GM23338 (cell line): ENCODE data around the gene AOPEP. TPM values are rescaled to one million over a fixed set of nuclear protein-coding genes. Genes with fewer than 3 reads are reported as not detected.
A peak's percentile ranks its signal among the peaks of the same experiment; 100 is the strongest.

Source experiments
- ATAC-seq: fragments of 200-7000 bp; cut with Tn5 transposase; 3 replicates; pipeline ENCODE4 v1.9.1; 2020
- DNase-seq: peaks from one replicate; pipeline ENCODE4 v3.0.0-alpha.2; 2015; ENCODE audit warnings: low spot score
- H2AFZ ChIP-seq: fragments of 200-600 bp; sonication (generic); 2 replicates; pipeline ENCODE4 v1.8.0; 2016; ENCODE audit warnings: antibody characterized with exemption, mild to moderate bottlenecking, moderate library complexity
- H3F3A ChIP-seq: fragments of 200-600 bp; sonication (generic); replicated peaks from 2 replicates; pipeline ENCODE4 v1.8.0; 2017; ENCODE audit warnings: antibody characterized with exemption, mixed run types, low read depth
- H3K27ac ChIP-seq: fragments of 200-600 bp; sonication (generic); 2 replicates; pipeline ENCODE4 v1.6.1; 2016; ENCODE audit warnings: low read depth
- H3K27me3 ChIP-seq: fragments of 200-600 bp; sonication (generic); 2 replicates; pipeline ENCODE4 v1.8.0; 2016; ENCODE audit warnings: mild to moderate bottlenecking, mixed run types, moderate library complexity; ENCODE audit not compliant: insufficient read depth
- H3K36me3 ChIP-seq: fragments of 200-600 bp; sonication (generic); 2 replicates; pipeline ENCODE4 v1.8.0; 2016; ENCODE audit warnings: mild to moderate bottlenecking; ENCODE audit not compliant: insufficient read depth
- H3K4me1 ChIP-seq: fragments of 200-600 bp; sonication (generic); 2 replicates; pipeline ENCODE4 v1.8.0; 2016; ENCODE audit warnings: mild to moderate bottlenecking, moderate library complexity; ENCODE audit not compliant: insufficient read depth
- H3K4me2 ChIP-seq: fragments of 200-600 bp; sonication (generic); 2 replicates; pipeline ENCODE4 v1.7.1; 2017; ENCODE audit warnings: mixed run types
- H3K4me3 ChIP-seq: fragments of 200-600 bp; sonication (generic); 2 replicates; pipeline ENCODE4 v1.6.1; 2016; ENCODE audit warnings: mixed run types
- H3K79me2 ChIP-seq: fragments of 200-600 bp; sonication (generic); replicated peaks from 2 replicates; pipeline ENCODE4 v1.8.0; 2017; ENCODE audit warnings: mild to moderate bottlenecking; ENCODE audit not compliant: insufficient read depth
- H3K9me2 ChIP-seq: fragments of 200-600 bp; sonication (generic); 2 replicates; pipeline ENCODE4 v1.8.0; 2017; ENCODE audit not compliant: insufficient read depth
- H4K20me1 ChIP-seq: fragments of 200-600 bp; sonication (generic); replicated peaks from 2 replicates; pipeline ENCODE4 v1.8.0; 2017; ENCODE audit warnings: mild to moderate bottlenecking; ENCODE audit not compliant: insufficient read depth
- H3K27ac Mint-ChIP-seq: 2 replicates; pipeline ENCODE4 v1.8.0; 2020; ENCODE audit warnings: inconsistent platforms, mild to moderate bottlenecking, moderate library complexity, mixed read lengths
- H3K27me3 Mint-ChIP-seq: 3 replicates; pipeline ENCODE4 v1.8.0; 2022; ENCODE audit warnings: low read depth, mild to moderate bottlenecking, moderate library complexity, mixed read lengths, inconsistent platforms; ENCODE audit not compliant: insufficient read depth, poor library complexity
- H3K36me3 Mint-ChIP-seq: 3 replicates; pipeline ENCODE4 v1.8.0; 2021; ENCODE audit warnings: low read depth, mild to moderate bottlenecking, inconsistent platforms, moderate library complexity, mixed read lengths
- H3K4me1 Mint-ChIP-seq: 3 replicates; pipeline ENCODE4 v1.8.0; 2020; ENCODE audit warnings: mild to moderate bottlenecking, inconsistent platforms, mixed read lengths
- H3K4me3 Mint-ChIP-seq: 3 replicates; pipeline ENCODE4 v1.8.0; 2021; ENCODE audit warnings: moderate library complexity, mild to moderate bottlenecking, inconsistent platforms, mixed read lengths
- H3K9me3 Mint-ChIP-seq: 3 replicates; pipeline ENCODE4 v1.8.0; 2020; ENCODE audit warnings: moderate library complexity, mild to moderate bottlenecking, inconsistent platforms, mixed read lengths
- CREB1 ChIP-seq: fragments of 250-450 bp; sonication (Bioruptor Pico); IDR thresholded peaks from 2 replicates; pipeline ENCODE4 v1.5.0; 2020; ENCODE audit warnings: low read depth, mild to moderate bottlenecking, moderate library complexity
- POLR2AphosphoS5 ChIP-seq: IDR thresholded peaks from 2 replicates; pipeline ENCODE4 v1.6.1; 2016; ENCODE audit warnings: antibody characterized with exemption, low read depth
- polyA plus RNA-seq: library from polyadenylated mRNA; unstranded; fragments of >200 nt; fragmentation: Nextera tagmentation; extraction: Ambion mirVana; gene quantifications from 2 replicates; pipeline ENCODE4 v1.2.1, GENCODE V29; 2016
- total RNA-seq: library from RNA; depleted of rRNA; stranded (reverse); fragments of >200 nt; shearing (Covaris generic); gene quantifications from 2 replicates; pipeline ENCODE4 v1.2.3, GENCODE V29; 2014
- TF ChIP-seq, protein P1 (sequence below): fragments of 250-450 bp; sonication (Bioruptor Pico); IDR thresholded peaks from 2 replicates; pipeline ENCODE4 v1.5.0; 2020; ENCODE audit warnings: mild to moderate bottlenecking, moderate library complexity
- TF ChIP-seq, protein P2 (sequence below): IDR thresholded peaks from 2 replicates; pipeline ENCODE4 v1.6.1; 2016; ENCODE audit warnings: antibody characterized with exemption

Gene AOPEP
- total and polyA plus RNA-seq, 2 experiments from 2014 or later = 7.0 to 16.5 TPM

DNA sequence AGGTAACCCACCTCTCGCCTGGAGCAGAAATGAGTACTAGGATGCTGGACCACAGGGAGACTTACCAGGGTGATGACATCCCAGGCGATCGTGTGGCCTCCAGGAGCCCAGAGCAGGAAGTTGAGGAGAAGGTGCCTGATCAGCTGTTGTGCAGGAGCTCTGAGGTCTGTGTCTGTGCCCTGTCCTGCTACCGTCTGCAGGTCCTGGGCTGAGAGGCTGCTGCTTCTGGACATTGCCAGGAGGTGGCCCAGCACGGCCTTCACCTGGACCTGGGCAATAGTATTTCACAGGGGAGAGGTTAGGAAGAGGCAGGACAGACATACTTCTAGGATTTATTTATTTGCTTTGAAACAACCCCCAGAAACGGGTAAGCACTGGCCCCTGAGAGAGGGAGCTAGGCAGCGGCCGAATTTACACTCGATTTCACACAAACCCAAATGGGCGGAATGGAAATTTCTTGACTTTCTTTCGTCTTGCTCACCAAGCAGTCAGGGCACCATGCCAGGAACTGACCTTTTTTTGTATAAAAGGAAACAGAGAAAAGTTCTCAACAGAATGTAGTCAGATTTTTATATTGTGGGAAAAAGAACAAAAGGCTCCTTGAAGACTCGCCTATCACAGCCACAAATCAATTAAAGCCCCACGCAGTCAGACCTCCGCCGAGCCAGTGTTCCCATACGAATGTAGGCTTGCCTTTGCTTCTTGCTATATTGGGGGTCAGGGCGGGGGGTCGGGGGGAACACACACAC is 380.7 kb downstream of the AOPEP start (continued):
- TF ChIP-seq, protein P1, sequence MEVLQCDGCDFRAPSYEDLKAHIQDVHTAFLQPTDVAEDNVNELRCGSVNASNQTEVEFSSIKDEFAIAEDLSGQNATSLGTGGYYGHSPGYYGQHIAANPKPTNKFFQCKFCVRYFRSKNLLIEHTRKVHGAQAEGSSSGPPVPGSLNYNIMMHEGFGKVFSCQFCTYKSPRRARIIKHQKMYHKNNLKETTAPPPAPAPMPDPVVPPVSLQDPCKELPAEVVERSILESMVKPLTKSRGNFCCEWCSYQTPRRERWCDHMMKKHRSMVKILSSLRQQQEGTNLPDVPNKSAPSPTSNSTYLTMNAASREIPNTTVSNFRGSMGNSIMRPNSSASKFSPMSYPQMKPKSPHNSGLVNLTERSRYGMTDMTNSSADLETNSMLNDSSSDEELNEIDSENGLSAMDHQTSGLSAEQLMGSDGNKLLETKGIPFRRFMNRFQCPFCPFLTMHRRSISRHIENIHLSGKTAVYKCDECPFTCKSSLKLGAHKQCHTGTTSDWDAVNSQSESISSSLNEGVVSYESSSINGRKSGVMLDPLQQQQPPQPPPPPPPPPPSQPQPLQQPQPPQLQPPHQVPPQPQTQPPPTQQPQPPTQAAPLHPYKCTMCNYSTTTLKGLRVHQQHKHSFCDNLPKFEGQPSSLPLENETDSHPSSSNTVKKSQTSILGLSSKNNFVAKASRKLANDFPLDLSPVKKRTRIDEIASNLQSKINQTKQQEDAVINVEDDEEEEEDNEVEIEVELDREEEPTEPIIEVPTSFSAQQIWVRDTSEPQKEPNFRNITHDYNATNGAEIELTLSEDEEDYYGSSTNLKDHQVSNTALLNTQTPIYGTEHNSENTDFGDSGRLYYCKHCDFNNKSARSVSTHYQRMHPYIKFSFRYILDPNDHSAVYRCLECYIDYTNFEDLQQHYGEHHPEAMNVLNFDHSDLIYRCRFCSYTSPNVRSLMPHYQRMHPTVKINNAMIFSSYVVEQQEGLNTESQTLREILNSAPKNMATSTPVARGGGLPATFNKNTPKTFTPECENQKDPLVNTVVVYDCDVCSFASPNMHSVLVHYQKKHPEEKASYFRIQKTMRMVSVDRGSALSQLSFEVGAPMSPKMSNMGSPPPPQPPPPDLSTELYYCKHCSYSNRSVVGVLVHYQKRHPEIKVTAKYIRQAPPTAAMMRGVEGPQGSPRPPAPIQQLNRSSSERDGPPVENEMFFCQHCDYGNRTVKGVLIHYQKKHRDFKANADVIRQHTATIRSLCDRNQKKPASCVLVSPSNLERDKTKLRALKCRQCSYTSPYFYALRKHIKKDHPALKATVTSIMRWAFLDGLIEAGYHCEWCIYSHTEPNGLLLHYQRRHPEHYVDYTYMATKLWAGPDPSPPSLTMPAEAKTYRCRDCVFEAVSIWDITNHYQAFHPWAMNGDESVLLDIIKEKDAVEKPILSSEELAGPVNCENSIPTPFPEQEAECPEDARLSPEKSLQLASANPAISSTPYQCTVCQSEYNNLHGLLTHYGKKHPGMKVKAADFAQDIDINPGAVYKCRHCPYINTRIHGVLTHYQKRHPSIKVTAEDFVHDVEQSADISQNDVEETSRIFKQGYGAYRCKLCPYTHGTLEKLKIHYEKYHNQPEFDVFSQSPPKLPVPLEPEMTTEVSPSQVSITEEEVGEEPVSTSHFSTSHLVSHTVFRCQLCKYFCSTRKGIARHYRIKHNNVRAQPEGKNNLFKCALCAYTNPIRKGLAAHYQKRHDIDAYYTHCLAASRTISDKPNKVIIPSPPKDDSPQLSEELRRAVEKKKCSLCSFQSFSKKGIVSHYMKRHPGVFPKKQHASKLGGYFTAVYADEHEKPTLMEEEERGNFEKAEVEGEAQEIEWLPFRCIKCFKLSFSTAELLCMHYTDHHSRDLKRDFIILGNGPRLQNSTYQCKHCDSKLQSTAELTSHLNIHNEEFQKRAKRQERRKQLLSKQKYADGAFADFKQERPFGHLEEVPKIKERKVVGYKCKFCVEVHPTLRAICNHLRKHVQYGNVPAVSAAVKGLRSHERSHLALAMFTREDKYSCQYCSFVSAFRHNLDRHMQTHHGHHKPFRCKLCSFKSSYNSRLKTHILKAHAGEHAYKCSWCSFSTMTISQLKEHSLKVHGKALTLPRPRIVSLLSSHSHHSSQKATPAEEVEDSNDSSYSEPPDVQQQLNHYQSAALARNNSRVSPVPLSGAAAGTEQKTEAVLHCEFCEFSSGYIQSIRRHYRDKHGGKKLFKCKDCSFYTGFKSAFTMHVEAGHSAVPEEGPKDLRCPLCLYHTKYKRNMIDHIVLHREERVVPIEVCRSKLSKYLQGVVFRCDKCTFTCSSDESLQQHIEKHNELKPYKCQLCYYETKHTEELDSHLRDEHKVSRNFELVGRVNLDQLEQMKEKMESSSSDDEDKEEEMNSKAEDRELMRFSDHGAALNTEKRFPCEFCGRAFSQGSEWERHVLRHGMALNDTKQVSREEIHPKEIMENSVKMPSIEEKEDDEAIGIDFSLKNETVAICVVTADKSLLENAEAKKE = no peak

DNA sequence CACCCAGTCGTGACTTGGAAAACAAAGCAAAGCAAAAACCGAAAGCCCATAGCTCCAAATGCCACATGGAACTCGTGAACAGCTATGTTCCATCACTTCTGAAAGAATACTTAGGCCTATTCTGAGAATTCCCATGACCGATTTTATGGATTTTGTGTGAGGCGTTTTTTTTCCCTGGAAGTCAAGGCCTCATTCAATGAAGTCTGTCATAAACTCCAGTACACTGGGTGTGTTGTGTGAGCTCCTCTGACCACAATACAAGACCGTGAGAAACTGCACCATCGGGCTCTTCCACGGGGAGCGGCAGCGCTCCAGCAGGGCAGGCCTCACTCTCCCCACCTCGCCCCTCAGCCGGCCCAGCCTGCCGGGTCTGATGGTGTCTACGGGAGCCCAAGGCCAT is 381.5 kb downstream of the AOPEP start:
- Histone ChIP-seq H3K27me3 (no peaks in the 10 kb centered on the region), H3K36me3 (0 out of 2 replicates have a peak, but pooled peaks cover 4% of the 10 kb centered on the region), H4K20me1 (no peaks in the 10 kb centered on the region), H3K9me2 (no peaks in the 10 kb centered on the region), H3K27ac (0 out of 2 replicates have a peak overlapping the region, but pooled peaks have one; percentile 39), H3K79me2 (no peaks in the 10 kb centered on the region), H3K4me1 (no peaks in the 10 kb centered on the region; the same call in 1 of the 2 replicates), H3F3A (no peaks in the 10 kb centered on the region), H3K4me2 (no peak overlapping the region), H2AFZ (no peak overlapping the region), H3K4me3 (no peak overlapping the region)
- Mint-ChIP-seq H3K9me3 (no peaks in the 10 kb centered on the region), H3K27ac (no peak overlapping the region), H3K4me3 (no peak overlapping the region), H3K4me1 (peaks cover 6% of the 10 kb centered on the region), H3K36me3 (peaks cover 7% of the 10 kb centered on the region; the same call in 2 of the 3 replicates), H3K27me3 (peaks cover 13% of the 10 kb centered on the region)
- no peak; the same call in 2 of the 3 replicates for ATAC-seq
- TF ChIP-seq POLR2AphosphoS5 (no peak), CREB1 (CRISPR knock-in tag) (no peak)
- TF ChIP-seq, protein P2, sequence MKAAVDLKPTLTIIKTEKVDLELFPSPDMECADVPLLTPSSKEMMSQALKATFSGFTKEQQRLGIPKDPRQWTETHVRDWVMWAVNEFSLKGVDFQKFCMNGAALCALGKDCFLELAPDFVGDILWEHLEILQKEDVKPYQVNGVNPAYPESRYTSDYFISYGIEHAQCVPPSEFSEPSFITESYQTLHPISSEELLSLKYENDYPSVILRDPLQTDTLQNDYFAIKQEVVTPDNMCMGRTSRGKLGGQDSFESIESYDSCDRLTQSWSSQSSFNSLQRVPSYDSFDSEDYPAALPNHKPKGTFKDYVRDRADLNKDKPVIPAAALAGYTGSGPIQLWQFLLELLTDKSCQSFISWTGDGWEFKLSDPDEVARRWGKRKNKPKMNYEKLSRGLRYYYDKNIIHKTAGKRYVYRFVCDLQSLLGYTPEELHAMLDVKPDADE = no peak
- DNase-seq = no peak
